M059J (cell line): ENCODE measurements around the gene CD163. TPM values are rescaled to one million over a fixed set of nuclear protein-coding genes. Genes with fewer than 3 reads are reported as not detected.
"Not testable (repeated sequence)": the region's sequence is repeated elsewhere in the genome, so short reads cannot be mapped to it uniquely, and the experiment has no call there.

Experiments used
- DNase-seq: peaks from one replicate; pipeline ENCODE4 v3.0.0-alpha.2; 2012; ENCODE audit warnings: low read depth
- total RNA-seq: library from RNA; depleted of rRNA; stranded (reverse); fragments of >200 nt; shearing (Covaris generic); gene quantifications from 2 replicates; pipeline ENCODE4 v1.2.3, GENCODE V29; 2014; rRNA removed

The CD163 gene
- total RNA-seq, 1 experiment from 2014 or later = not detected

DNA sequence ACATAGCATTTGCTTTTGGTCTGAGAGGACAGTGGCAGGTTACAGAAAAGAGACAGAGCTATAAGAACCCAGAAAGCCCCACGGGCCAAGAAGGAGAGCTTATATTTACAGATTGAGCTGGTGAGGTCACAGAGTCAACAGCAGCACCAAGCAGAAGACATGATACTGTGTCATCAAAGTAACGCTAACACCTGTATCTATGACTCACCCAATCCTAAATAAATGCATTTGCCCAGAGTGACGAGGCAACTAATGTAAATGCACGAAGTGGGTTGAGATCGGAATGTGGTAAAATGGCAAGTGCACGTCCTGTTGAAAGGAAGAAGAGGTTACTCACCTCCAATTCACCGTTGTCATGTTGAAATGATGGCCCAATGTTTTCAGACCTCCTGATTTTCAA lies 52.9 kb downstream of the CD163 start:
- no peak for DNase-seq

DNA sequence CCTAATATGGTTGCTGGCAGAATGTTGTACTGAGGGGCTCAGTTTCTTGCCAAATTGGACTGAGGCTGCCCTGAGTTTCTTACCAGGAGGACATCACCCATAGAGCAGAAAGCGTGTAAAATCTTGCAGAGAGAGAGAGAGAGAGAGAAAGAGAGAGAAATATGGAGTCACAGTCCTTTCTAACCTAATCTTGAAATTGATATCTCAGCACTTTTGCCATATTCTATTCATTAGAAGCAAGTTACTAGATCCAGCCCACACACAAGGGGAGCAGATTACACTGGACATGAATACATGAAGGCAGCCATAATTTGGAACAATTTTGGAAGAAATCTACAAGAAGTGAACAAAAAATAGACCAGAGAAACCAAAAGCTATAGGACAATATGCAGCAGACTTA lies 55.5 kb downstream of the CD163 start:
- no peak for DNase-seq

DNA sequence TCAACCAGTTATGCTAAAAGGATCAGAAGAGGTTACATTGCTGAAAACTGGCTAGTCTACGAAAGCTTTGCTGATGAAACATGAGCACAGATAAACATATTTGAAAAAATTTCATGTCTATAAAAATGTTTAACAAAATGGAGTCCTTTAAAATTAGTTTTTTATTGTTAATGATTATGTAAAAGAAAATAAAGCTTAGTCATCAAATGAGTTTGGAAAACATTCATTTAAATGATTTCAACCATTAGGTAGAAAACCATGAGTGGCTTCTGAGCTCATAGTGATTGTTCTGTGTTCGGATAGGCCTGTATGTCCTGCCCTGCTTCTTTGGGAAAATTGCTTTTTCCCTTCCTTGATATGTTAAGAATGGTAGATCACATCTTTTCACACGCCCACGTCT lies 59.0 kb downstream of the CD163 start:
- no peak for DNase-seq

DNA sequence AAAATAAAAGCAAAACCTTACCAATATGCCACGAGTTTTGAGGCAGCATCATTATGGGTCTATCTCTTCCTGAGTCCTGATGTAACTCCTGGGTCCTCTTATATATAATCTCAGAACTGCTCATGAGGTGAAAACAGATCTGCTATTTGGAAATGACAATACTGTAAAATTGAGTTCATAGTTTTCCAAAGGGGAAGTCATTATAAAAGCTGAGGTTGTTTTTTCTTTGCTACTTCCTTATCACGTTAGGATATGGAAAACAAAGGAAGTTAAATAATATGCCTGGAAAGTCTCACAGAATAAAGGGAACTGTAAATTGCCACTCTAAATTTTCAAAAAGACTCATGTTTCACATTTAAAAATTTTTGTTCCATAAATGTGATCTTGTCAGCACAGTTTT lies 59.5 kb downstream of the CD163 start, which contains the start of gene CD163L1:
Gene CD163L1, minus strand, starts transcription at position 78 of the 400 bp plus-strand sequence. Its CDS starts 26 bp downstream, at position 52.
- DNase-seq = no peak

DNA sequence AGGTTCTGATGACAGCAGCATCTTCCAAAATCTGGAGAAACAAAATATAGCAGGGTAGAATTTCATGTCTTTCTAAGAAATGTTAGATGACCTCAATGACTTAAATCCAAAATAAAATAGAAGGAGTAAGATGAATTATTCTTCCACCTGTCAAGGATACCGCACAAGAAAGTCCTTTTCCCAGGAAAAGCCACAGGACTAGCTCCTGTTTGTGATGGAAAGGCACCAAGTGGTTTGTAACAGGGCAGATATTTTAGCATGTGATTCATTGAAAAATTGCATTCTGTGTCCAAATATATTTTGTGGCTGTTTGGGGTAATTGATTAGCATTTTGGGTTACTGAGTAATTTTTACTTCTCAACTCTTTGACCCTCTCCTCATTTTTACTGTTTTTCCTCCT lies 62.4 kb downstream of the CD163 start:
- DNase-seq = no peak

DNA sequence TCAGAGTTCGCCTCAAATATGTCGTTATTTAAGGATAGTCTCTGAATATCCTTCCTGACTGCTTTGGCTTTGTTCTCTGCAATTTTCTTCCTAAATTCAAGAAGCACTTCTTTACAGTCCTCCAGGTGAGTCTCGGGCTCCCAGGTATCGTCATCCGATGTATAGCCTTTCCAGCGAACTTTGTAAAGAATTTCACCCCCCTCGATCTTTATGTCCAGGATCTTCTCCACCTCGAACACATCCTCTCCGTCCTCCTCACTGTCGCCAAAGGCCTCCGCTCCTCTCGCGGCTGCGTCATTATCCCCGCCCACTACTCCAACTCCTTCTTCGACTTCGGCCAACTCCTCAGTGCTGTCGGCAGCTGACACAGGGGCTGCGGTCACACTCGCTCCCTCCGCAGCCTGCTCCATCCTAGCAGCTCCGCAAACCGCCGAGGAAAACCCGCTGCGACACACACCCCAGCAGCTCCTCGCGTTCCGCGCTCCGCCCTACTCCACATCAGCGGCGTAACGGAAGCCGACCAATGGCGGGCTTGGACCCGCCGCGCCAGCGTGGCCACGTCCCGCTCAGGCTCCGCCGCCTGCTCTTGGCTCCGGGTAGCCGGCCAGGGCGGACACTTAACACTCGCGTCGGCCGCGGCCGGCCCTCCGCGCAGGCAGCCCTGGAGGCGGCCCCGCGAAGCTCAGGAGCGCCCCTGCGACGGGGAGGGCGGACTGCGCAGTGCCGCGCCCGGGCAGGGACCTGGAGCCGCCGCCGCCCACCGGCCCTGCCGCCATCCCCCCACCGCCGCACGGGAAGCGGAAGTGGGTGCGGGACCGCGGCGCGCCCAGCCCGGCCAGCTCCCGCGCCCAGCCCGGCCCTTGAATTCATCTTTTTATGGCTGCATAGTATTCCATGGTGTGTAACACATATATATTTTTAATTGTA lies 63.7 kb downstream of the CD163 start:
- DNase-seq = no peak

DNA sequence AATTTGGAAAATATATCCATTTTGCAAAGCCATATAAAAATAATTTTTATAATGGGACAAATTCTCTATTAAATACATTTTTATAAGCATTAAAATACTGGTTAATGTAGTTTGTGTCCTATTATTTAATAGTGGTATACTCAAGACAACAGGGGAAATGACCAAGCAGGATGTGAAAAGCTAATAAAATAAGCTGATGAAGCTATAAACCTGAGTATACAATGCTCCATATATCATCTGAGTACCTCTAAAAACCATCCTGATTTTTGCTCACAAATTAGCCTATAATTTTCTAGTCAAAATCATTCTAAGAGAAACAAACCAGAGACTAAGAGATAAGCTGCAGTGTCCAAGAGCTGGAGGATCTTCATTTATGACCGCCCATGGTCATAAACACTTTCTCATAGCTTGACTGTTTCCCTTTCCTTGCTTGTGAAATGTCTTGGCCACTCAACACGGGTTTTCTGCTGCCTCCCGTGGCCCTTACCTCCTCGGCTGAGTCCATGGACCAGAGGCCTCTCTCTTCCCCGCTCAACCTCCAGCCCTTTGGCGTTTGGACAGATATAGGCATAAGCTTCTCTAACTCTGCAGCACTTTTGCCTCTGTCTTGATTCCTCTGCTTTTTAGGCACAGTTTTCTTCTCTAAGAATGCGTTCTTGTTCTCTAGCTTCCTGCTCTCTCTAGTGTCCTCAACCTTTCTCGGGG lies 65.1 kb downstream of the CD163 start:
- DNase-seq = not testable (repeated sequence)

DNA sequence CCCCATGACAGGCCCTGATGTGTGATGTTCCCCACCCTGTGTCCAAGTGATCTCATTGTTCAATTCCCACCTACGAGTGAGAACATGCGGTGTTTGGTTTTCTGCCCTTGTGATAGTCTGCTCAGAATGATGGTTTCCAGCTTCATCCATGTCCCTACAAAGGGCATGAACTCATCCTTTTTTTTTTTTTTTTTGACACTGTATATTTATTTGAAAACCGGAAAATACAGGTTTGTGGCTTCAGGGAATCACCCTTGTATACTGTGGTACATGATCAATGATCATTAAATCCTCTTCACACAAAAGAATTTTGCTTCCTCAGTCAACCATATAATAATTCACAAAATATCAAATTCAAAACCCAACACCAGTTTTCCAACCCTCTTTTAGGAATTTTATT lies 66.1 kb downstream of the CD163 start:
- not testable (repeated sequence) for DNase-seq

DNA sequence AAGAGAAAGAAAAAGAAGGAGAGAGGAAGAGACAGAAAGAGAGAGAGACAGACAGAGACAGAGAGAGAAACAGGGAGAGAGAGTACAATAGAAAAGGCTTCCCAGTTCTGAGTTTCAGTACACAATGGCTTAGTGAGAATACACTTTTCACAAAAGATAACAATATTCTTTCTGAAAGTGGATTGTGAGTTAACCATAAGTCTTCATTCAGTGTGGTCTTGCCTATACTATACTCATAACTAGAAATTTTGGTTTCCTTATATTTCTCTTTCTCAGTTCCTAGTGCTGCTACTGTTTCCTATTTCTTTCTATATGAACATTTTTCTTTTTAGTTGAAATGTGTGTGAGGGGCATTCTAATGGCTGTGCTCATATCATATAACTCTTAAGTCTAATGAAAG lies 68.9 kb downstream of the CD163 start:
- no peak for DNase-seq

DNA sequence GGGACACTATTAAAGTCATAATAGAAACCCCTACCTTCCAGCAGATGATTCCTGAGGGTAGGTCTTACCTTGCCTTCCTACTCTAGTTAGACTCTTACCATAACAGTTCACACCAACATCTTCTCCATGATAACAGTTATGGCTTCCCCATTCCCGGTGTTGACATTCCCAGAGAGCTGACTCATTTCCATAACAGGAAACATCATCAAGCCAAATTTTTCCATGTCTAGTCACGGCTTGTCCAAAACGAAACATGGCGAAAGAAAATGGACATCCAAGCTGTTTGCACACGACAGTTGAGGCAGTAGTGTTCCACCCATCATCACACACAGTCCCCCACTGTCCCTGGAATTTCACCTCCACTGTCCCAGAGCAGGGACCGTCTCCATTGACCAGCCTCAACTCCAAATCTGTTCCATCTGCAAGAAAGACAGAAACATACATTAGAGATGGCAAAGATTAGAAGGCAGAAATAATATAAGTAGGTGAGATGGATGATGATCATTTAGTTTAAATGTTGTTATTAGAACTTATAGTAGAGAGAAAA lies 70.2 kb downstream of the CD163 start:
- DNase-seq = peak; percentile 93

DNA sequence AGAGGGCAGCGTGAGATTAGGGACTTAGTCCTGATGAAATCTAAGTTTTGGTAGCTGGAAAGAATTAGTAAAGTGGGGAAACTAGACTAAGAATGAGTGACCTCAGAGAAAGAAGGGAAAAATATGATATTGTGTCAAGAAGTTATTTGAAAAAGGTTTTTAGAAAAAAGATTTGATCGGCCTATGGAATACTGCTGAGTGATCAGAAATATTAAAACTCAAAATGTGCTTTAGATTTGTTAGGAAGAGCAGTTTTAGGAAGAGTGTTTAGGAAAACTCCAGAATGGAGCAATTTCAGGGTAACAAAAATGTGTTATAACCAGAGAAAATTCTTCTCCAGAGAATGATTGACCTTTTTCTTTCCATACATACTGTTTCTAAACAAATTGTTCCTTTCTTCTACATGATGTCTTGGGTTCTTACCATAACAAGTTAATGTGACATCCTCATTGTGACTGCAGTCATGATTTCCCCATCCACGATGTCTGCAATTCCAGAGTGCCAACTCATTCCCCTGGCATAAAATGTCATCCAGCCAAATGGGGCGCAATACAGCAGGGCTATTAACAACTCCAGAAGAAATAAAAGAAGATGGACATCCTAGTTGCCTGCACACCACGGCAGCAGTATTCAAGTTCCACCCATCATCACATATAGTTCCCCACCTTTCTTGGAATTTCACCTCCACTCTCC lies 71.4 kb downstream of the CD163 start:
- DNase-seq = peak; percentile 64

Other genes starting within 250 kb of the CD163 start
- gene ACSM4, start 199.7 kb downstream of the CD163 start, total RNA-seq = not detected in 2 replicates
- 5.8 and 9.7 TPM in 2 replicates for gene CD163L1, start 59.6 kb downstream of the CD163 start, total RNA-seq
- not detected in 2 replicates for gene APOBEC1, start 162.1 kb upstream of the CD163 start, total RNA-seq
- gene GDF3, start 192.0 kb upstream of the CD163 start, total RNA-seq = not detected in 2 replicates
- not detected in 2 replicates for gene DPPA3, start 207.7 kb upstream of the CD163 start, total RNA-seq
- gene CLEC4C, start 243.6 kb upstream of the CD163 start, total RNA-seq = not detected in 2 replicates